ENCODE results near the gene GNA12.

DNA sequence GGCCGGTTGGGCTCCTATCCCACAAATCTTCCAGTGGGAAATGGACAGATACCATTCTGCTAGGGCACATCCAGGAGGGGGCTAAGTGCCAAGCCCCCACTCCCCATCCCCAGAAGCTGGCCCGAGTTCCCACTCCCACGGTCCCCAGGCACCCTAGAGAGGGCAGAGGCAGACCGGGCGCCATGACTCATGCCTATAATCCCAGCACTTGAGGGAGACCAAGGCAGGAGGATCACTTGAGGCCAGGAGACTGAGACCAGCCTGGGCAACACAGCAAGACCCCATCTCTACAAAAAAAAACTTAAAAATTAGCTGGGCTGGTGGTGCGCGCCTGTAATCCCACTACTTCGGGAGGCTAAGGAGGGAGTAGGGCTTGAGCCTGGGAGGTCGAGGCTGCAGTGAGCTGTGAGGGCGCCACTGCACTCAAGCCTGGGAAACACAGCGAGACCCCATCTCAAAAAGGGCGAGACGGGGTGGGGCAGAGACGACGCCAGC lies 870 bp downstream of the GNA12 start:
- TF ChIP-seq, protein P1, sequence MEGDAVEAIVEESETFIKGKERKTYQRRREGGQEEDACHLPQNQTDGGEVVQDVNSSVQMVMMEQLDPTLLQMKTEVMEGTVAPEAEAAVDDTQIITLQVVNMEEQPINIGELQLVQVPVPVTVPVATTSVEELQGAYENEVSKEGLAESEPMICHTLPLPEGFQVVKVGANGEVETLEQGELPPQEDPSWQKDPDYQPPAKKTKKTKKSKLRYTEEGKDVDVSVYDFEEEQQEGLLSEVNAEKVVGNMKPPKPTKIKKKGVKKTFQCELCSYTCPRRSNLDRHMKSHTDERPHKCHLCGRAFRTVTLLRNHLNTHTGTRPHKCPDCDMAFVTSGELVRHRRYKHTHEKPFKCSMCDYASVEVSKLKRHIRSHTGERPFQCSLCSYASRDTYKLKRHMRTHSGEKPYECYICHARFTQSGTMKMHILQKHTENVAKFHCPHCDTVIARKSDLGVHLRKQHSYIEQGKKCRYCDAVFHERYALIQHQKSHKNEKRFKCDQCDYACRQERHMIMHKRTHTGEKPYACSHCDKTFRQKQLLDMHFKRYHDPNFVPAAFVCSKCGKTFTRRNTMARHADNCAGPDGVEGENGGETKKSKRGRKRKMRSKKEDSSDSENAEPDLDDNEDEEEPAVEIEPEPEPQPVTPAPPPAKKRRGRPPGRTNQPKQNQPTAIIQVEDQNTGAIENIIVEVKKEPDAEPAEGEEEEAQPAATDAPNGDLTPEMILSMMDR (IDR thresholded peaks at IDR 0.05): no peak
- no peak for TF ChIP-seq POLR2A (IDR thresholded peaks at IDR 0.05)

Data from right lobe of liver (tissue), 4 donors.